ENCODE data around the gene ONECUT1. TPM values are rescaled to one million over a fixed set of nuclear protein-coding genes. Genes with fewer than 3 reads are reported as not detected.

The ONECUT1 gene
- total and polyA plus RNA-seq, 5 donors from 2014 or later, result not detected

DNA sequence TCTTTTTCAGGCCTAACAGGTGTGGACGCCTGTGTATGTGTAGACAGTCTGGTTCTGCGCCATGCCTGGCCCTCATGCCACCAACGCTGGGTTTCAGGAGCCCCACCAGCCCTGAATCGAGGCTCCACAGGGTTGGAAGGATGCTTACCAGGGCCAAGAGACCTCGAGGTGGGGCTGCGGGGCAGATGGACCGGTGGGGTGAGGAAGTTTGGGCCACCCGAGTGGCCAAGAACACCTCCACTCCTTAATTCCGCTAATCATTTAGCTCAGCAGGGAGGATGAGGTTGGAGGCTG, 6.0 kb upstream of the ONECUT1 start:
- H3K4me3 Mint-ChIP-seq, result no peak overlapping the region
- H3K4me1 Mint-ChIP-seq, result peaks cover 5 to 47% (median 28%) of the 10 kb centered on the region in 4 donors
- peaks cover 0 to 8% (median 0%) of the 10 kb centered on the region in 7 donors for H3K9me3 Mint-ChIP-seq
- H3K27ac ChIP-seq (ENCODE audit: insufficient read depth, low read length, poor library complexity, severe bottlenecking), result no peak overlapping the region
- H3K36me3 ChIP-seq (ENCODE audit: control insufficient read depth, insufficient read depth, low read length), result no peaks in the 10 kb centered on the region
- DNase-seq (no peak), ATAC-seq (ENCODE audit: low read depth in 2 of 2) (no peak)
- no peak overlapping the region for H3K27ac Mint-ChIP-seq
- H3K4me3 ChIP-seq (ENCODE audit: low read depth, low read length), result no peak overlapping the region
- H3K4me1 ChIP-seq (ENCODE audit: control insufficient read depth, insufficient read depth, low read length, poor library complexity, severe bottlenecking), result peaks cover 11% of the 10 kb centered on the region
- H3K27me3 ChIP-seq (ENCODE audit: control insufficient read depth, insufficient read depth, low read length), result peaks cover 76% of the 10 kb centered on the region
- H3K9me3 ChIP-seq (ENCODE audit: control insufficient read depth in 2 of 2, low read length in 2 of 2), result peaks cover 0 to 3% of the 10 kb centered on the region in 2 experiments
- peaks cover 100% of the 10 kb centered on the region for H3K27me3 Mint-ChIP-seq
- no peaks in the 10 kb centered on the region for H3K36me3 Mint-ChIP-seq

DNA sequence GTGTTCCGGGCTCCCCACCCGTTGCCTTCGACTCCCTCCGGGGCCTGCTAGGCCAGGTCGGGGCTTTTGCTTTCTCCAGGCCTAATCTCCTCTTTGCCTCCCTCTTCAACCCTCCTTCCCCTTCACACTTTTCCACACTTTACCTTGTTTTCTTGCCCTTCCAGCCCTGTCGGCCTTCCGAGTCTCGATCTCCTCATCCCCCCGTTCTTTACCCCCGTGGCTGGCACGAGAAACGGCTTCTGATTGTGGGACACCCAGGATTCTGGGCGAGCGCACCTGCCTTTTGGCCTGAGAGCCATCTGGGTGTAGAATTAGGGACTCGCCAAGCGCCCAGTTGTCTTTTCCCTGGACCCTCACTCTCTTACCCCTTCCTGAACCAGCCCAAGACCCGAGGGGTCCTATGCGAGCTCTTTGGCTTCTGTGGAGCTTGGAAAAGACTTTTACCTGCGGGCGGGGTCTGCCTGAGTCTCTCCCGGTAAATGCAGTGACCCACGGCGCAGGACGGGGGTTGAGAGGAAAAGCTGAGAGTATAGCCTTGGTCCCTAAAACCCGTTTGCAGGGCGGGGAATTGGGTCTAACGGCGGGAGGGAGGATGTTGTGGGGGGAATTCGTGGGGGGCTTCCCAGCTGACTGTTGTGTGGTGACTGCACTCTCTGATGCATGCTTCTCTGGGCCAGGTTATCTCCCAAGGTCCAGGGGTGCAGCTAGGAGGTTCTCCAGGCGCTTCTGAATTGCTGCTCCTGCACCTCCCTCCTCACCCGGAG, 5.5 kb upstream of the ONECUT1 start:
- no peak overlapping the region for H3K27ac Mint-ChIP-seq
- no peak for DNase-seq
- H3K4me1 Mint-ChIP-seq, result peaks cover 5 to 43% (median 24%) of the 10 kb centered on the region in 4 donors
- Histone ChIP-seq H3K27me3 (ENCODE audit: control insufficient read depth, insufficient read depth, low read length) (peaks cover 72% of the 10 kb centered on the region), H3K4me3 (ENCODE audit: low read depth, low read length) (no peak overlapping the region), H3K27ac (ENCODE audit: insufficient read depth, low read length, poor library complexity, severe bottlenecking) (no peak overlapping the region), H3K36me3 (ENCODE audit: control insufficient read depth, insufficient read depth, low read length) (no peaks in the 10 kb centered on the region), H3K4me1 (ENCODE audit: control insufficient read depth, insufficient read depth, low read length, poor library complexity, severe bottlenecking) (peaks cover 17% of the 10 kb centered on the region), H3K9me3 (ENCODE audit: control insufficient read depth in 2 of 2, low read length in 2 of 2) (no peaks in the 10 kb centered on the region)
- peaks cover 97% of the 10 kb centered on the region for H3K27me3 Mint-ChIP-seq
- no peaks in the 10 kb centered on the region for H3K36me3 Mint-ChIP-seq
- H3K4me3 Mint-ChIP-seq, result peak overlapping the region in 1 of 4 donors; percentile 62
- ATAC-seq (ENCODE audit: low read depth in 2 of 2), result no peak
- peaks cover 0 to 9% (median 0%) of the 10 kb centered on the region in 7 donors for H3K9me3 Mint-ChIP-seq

- no peak for ATAC-seq (ENCODE audit: low read depth in 2 of 2)
- H3K4me3 Mint-ChIP-seq, result peak overlapping the region in 3 of 4 donors; percentile 20 to 62 (median 47)
- peak overlapping the region in 2 of 3 donors; percentile 65 to 74 for H3K27ac Mint-ChIP-seq
- peaks cover 0 to 9% (median 0%) of the 10 kb centered on the region in 7 donors for H3K9me3 Mint-ChIP-seq
- H3K27me3 Mint-ChIP-seq, result peaks cover 91% of the 10 kb centered on the region
- no peaks in the 10 kb centered on the region for H3K36me3 Mint-ChIP-seq
- peaks cover 5 to 41% (median 19%) of the 10 kb centered on the region in 4 donors for H3K4me1 Mint-ChIP-seq
- Histone ChIP-seq H3K27me3 (ENCODE audit: control insufficient read depth, insufficient read depth, low read length) (peaks cover 67% of the 10 kb centered on the region), H3K9me3 (ENCODE audit: control insufficient read depth in 2 of 2, low read length in 2 of 2) (no peaks in the 10 kb centered on the region), H3K27ac (ENCODE audit: insufficient read depth, low read length, poor library complexity, severe bottlenecking) (no peak overlapping the region), H3K36me3 (ENCODE audit: control insufficient read depth, insufficient read depth, low read length) (no peaks in the 10 kb centered on the region), H3K4me3 (ENCODE audit: low read depth, low read length) (no peak overlapping the region), H3K4me1 (ENCODE audit: control insufficient read depth, insufficient read depth, low read length, poor library complexity, severe bottlenecking) (peaks cover 24% of the 10 kb centered on the region)
- no peak for DNase-seq
These were observed 4.7 kb upstream of the ONECUT1 start for GRCh38 chr15:52794665-52795463.

DNA sequence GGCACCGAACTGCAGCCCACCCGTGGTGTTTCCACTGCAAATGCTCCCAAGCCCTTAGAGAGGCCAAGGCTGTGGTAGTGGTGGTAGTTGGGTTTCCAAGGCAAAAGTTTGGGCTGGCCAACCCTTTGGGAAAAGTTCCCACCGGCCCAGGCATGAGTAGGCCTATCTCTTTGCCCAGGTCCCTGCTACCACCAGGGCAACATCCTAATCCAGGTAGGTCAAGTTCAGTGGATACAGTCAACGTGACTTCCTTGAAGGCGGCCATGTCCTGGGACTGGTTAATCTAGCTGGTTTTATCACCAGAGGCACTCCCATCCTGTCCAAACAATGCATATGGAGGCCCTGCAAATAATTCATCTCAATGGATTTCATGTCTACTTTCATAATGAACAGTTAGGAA, 1.6 kb upstream of the ONECUT1 start:
- no peak overlapping the region for H3K27ac ChIP-seq (ENCODE audit: insufficient read depth, low read length, poor library complexity, severe bottlenecking)
- no peaks in the 10 kb centered on the region for H3K9me3 ChIP-seq (ENCODE audit: control insufficient read depth in 2 of 2, low read length in 2 of 2)
- Mint-ChIP-seq H3K27ac (no peak overlapping the region), H3K4me3 (peak overlapping the region in 3 of 4 donors; percentile 48 to 86 (median 80)), H3K36me3 (no peaks in the 10 kb centered on the region), H3K4me1 (peaks cover 0 to 39% (median 13%) of the 10 kb centered on the region in 4 donors), H3K9me3 (peaks cover 0 to 9% (median 0%) of the 10 kb centered on the region in 7 donors), H3K27me3 (peaks cover 88% of the 10 kb centered on the region)
- DNase-seq (no peak), ATAC-seq (ENCODE audit: low read depth in 2 of 2) (no peak)
- peaks cover 32% of the 10 kb centered on the region for H3K4me1 ChIP-seq (ENCODE audit: control insufficient read depth, insufficient read depth, low read length, poor library complexity, severe bottlenecking)
- H3K27me3 ChIP-seq (ENCODE audit: control insufficient read depth, insufficient read depth, low read length), result peaks cover 54% of the 10 kb centered on the region
- no peak overlapping the region for H3K4me3 ChIP-seq (ENCODE audit: low read depth, low read length)
- no peaks in the 10 kb centered on the region for H3K36me3 ChIP-seq (ENCODE audit: control insufficient read depth, insufficient read depth, low read length)

DNA sequence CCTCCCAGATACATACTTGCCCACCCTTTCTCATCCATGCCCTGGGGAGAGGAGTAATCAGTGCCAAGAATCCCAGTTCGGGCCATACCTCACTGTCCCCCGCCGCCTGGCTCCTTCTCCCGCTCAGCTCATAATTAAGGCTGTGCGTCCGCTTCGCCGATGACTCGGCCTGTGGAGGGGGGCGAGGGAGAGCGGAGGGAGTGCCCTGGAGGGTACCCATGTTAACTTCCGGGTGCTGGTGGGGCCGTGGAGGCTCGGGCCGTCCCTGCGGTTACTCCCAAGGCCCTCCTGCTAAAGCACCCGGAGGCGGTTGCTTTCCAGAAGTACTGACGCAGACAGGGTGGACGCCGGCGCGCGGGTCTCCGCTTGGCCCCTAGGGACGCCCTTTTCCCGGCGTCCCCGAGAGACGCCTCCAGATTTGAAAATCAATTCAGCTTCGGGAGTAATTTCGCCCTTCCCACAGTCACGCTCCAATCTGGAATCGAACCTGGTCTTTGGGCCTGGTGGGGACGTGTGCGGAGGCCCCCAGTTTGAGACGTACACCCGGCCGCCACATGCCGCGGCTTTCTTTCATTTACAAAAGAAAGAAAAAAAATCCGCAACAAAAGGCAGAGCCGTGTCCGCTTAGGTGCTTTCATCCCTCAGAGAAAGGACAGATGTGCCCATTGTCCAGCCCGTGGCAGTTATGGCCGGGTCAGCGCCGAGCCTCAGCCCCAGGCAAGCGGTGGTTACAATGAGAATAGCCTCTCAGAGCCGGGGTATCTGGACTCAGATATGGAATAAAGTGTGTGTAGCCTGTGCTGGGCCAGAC, 1.0 kb upstream of the ONECUT1 start:
- H3K36me3 Mint-ChIP-seq, result no peaks in the 10 kb centered on the region
- H3K27ac Mint-ChIP-seq, result peak overlapping the region in 1 of 3 donors; percentile 32
- DNase-seq (no peak), ATAC-seq (ENCODE audit: low read depth in 2 of 2) (no peak)
- peaks cover 0 to 9% (median 0%) of the 10 kb centered on the region in 7 donors for H3K9me3 Mint-ChIP-seq
- Histone ChIP-seq H3K27me3 (ENCODE audit: control insufficient read depth, insufficient read depth, low read length) (peaks cover 52% of the 10 kb centered on the region), H3K4me3 (ENCODE audit: low read depth, low read length) (no peak overlapping the region), H3K27ac (ENCODE audit: insufficient read depth, low read length, poor library complexity, severe bottlenecking) (no peak overlapping the region), H3K4me1 (ENCODE audit: control insufficient read depth, insufficient read depth, low read length, poor library complexity, severe bottlenecking) (peaks cover 32% of the 10 kb centered on the region), H3K9me3 (ENCODE audit: control insufficient read depth in 2 of 2, low read length in 2 of 2) (no peaks in the 10 kb centered on the region), H3K36me3 (ENCODE audit: control insufficient read depth, insufficient read depth, low read length) (no peaks in the 10 kb centered on the region)
- peaks cover 0 to 37% (median 13%) of the 10 kb centered on the region in 4 donors for H3K4me1 Mint-ChIP-seq
- peaks cover 88% of the 10 kb centered on the region for H3K27me3 Mint-ChIP-seq
- peak overlapping the region; percentile 48 to 86 (median 78) for H3K4me3 Mint-ChIP-seq

DNA sequence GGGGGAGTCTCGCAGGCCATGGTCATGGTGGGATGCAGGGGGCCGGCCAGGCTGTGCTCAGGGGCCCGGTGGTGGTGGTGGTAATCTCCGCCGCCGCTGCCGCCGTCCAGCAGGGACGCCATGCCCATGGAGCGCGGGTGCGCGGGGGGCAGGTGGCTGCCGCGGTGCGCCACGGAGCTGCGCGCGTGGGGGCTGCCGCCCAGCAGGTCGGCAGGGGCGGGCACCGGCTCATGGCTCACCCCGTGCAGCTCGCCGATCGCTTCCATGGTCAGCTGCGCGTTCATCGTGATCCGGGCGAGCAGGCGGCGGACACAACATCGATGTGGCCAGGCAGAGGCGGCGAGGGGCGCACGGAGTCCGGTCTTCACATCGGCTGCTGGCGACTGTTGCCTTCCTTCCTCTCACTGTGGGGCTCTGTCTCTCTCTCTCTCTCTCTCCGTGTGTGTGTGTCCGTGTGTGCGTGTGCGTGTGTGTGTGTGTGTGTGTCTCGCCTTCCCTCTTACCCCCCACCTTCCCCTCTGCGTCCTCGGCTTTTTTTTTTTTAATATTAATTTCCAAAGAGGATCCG, 451 bp downstream of the ONECUT1 start:
- H3K27me3 ChIP-seq (ENCODE audit: control insufficient read depth, insufficient read depth, low read length), result peaks cover 48% of the 10 kb centered on the region
- ATAC-seq (ENCODE audit: low read depth in 2 of 2), result no peak
- H3K36me3 Mint-ChIP-seq, result no peaks in the 10 kb centered on the region
- H3K27ac Mint-ChIP-seq, result no peak overlapping the region
- H3K4me3 ChIP-seq (ENCODE audit: low read depth, low read length), result no peak overlapping the region
- peaks cover 88% of the 10 kb centered on the region for H3K27me3 Mint-ChIP-seq
- H3K9me3 ChIP-seq (ENCODE audit: control insufficient read depth in 2 of 2, low read length in 2 of 2), result no peaks in the 10 kb centered on the region
- peak overlapping the region; percentile 15 to 88 (median 72) for H3K4me3 Mint-ChIP-seq
- peaks cover 42% of the 10 kb centered on the region for H3K4me1 ChIP-seq (ENCODE audit: control insufficient read depth, insufficient read depth, low read length, poor library complexity, severe bottlenecking)
- no peaks in the 10 kb centered on the region for H3K36me3 ChIP-seq (ENCODE audit: control insufficient read depth, insufficient read depth, low read length)
- peaks cover 0 to 34% (median 13%) of the 10 kb centered on the region in 4 donors for H3K4me1 Mint-ChIP-seq
- H3K27ac ChIP-seq (ENCODE audit: insufficient read depth, low read length, poor library complexity, severe bottlenecking), result no peak overlapping the region
- DNase-seq, result peak in 1 of 3 donors; percentile 35
- peaks cover 0 to 11% (median 0%) of the 10 kb centered on the region in 7 donors for H3K9me3 Mint-ChIP-seq

DNA sequence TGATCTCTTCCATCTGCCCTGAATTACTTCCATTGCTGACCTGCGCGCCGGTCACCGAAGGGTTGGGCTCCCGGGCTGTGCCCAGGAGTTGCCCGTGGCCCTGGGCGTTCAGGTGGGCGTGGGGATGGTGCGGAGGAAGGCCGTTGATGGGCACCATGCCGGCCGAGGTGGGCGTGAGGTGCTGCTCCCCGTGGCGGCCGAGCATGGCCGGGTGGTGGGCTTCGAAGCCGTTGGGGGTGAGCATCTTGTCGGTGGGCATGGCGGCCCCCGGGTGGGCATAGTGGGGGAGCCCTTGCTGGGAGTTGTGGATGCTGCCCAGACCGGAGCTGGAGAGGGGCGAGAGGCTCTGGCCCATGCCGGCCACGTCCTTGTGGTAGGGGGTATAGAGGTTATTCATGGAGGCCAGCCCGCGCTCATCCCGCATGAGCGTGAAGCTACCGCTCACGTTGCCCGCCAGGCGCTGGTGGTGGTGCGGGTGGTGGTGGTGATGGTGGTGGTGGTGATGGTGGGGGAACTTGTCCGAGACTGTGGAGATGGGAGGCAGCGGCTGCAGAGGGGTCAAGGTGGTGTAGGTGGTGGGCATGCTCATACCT, 1.0 kb downstream of the ONECUT1 start:
- H3K9me3 ChIP-seq (ENCODE audit: control insufficient read depth in 2 of 2, low read length in 2 of 2), result no peaks in the 10 kb centered on the region
- no peak overlapping the region for H3K27ac Mint-ChIP-seq
- peaks cover 0 to 8% (median 0%) of the 10 kb centered on the region in 7 donors for H3K9me3 Mint-ChIP-seq
- H3K36me3 ChIP-seq (ENCODE audit: control insufficient read depth, insufficient read depth, low read length), result no peaks in the 10 kb centered on the region
- H3K4me1 ChIP-seq (ENCODE audit: control insufficient read depth, insufficient read depth, low read length, poor library complexity, severe bottlenecking), result peaks cover 43% of the 10 kb centered on the region
- H3K4me1 Mint-ChIP-seq, result peaks cover 0 to 38% (median 11%) of the 10 kb centered on the region in 4 donors
- no peak overlapping the region for H3K27ac ChIP-seq (ENCODE audit: insufficient read depth, low read length, poor library complexity, severe bottlenecking)
- DNase-seq (no peak), ATAC-seq (ENCODE audit: low read depth in 2 of 2) (no peak)
- peaks cover 88% of the 10 kb centered on the region for H3K27me3 Mint-ChIP-seq
- no peaks in the 10 kb centered on the region for H3K36me3 Mint-ChIP-seq
- no peak overlapping the region for H3K4me3 ChIP-seq (ENCODE audit: low read depth, low read length)
- peaks cover 48% of the 10 kb centered on the region for H3K27me3 ChIP-seq (ENCODE audit: control insufficient read depth, insufficient read depth, low read length)
- H3K4me3 Mint-ChIP-seq, result peak overlapping the region; percentile 44 to 88 (median 72)
